ENCODE results near the gene ANKRD44.

ANKRD44 gene

DNA sequence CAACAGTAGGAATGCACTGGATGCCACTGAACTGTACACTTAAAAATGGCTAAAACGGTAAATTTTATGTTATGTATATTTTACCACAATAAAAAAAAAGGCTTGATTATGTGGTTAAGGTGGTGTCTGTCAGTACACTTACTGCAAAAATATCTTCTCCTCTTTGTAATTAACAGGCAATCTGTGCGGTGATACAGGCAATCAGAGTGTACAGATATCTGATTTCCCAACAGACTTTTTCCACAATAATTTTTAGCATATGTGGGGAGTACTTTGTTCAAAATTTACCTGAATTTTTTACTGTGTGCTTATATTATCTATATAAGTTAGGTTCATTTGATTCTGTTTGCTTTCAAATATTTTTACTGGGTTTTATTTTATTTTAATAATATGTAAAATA is 209.1 kb downstream of the ANKRD44 start:
- DNase-seq = no peak

DNA sequence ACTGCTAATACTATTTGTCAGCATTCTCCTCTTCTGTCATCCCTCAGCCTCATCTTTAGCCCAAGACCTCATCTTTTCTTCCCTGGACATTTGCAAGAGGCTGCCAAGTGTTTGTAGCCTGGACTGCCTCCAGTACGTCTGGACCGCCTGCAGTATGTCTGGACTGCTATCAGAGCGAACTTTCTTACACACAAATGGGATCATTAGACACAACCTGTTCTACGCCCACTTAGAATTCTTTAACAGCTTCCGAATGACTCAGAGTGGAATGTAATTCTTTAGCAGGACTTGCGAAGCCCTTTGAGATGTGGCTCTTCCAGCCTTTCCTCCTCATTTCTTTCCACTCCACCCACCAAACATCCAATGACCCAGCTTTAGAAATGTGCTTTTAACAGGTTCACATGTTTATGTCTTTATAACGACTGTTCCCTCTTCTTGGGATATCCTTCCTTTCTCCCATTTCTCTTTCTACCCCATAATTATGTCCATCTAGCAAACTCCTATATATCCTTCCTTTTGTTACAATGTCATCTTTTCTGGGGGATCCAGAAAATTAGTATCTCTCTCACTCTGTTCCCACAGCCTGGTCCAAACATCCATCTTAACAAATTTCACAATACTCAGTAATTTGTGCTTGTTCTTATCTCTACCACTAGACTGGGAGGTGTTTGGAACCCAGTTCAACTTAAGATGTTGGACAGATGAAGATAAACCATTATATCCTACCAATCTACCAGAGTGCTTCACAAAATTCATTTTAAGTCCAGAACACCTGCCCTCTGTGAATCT is 212.8 kb downstream of the ANKRD44 start:
- DNase-seq = no peak

DNA sequence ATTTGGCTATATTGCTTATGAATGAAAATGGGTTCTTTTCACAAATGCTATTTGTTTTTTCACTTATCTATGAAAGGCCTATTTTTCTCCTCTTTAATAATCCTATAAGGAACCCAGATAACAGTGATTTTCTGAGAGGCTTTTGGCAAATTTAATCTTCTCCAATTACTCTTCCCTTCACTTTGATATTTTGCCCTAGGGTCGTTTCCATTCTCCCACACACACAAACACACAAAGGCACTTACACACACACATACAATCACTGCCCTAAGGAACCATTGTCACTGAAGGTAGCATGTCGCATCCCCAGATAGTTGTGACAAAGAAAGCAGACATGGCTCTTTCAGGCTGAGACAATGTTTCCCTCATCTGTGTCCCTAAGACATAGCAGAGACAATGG is 213.9 kb downstream of the ANKRD44 start:
- DNase-seq = no peak

DNA sequence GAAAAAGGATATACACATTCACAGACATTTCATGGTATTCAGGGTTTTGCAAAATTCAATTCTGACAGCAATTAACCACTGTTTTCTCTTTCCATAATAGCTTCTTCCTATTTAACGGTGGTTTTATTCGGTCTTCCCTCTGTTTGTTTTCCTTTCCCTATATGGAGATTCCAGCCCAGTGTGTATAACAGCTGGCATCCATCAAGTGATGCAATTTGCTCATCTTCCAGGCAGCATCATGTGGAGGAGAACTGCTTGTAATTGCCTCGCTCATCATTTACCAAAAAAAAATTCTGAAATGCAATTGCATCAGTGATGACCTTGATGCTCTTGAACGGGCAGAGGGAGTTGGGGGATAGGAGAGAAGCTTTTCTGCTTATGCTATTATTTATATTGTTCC is 218.1 kb downstream of the ANKRD44 start:
- no peak for DNase-seq

DNA sequence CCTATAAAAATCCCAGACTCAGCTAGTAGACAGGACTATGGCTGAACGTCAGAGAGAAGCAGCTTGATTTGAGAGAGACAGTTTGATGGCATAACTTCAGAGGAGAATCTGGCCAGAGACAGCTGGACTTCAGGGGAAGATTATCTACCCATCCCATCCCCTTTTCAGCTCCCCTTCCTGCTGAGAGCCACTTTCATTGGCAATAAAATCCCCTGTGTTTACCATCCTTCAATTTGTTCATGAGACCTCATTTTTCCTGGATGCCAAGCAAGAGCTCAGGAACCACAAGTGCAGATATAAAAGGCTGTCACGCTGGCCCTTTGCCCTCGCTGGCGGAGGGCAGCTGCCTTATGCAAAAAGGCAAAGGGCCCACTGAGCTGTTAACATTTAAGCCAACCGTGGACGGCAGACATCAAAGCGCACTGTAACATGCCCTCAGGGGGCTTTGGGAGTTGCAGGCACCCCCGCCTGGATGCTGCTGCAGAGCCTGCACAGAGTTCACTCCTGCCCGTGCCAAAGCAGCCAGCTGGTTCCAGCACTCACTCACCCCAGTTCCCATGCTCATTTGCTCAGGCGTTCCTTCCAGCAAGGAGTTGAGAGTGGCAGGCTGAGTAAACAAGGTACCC is 219.7 kb downstream of the ANKRD44 start:
- no peak for DNase-seq

DNA sequence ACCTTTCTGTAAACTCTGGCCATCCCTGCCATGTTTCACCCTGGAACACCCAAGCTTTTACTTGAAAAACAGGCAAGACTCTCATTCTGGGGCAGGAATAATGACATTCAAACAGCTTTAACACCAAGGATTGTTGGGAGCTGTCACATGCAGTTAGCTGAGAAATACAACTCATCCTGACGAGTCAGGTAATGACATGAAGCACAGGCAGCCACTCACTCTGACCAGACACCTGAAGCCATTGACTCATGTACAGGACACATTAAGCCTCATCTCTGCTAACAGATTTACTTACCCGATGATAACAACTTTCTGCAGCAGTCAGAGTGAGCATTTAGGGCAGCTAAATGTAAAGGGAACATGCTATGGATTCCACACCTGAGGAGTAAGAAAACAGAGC is 220.9 kb downstream of the ANKRD44 start:
- DNase-seq = no peak

DNA sequence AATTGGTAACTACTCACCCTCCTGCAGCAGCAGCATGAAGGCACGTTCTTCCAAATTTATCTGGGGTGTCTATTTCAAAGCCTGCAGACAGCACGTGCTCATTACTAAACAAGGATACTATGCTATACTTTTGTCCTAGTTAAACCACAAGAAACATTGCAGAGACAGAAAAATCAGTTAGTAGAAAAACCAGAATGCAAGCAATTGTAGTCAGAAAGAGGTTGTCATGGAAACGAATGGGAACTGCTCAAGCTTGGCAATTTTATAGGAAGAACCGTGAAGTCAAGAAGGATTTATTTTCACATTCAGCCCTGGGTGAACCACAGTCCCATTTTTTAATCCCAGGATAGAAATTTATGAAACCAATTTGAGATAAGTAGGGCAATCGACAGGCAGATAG is 221.9 kb downstream of the ANKRD44 start:
- no peak for DNase-seq

DNA sequence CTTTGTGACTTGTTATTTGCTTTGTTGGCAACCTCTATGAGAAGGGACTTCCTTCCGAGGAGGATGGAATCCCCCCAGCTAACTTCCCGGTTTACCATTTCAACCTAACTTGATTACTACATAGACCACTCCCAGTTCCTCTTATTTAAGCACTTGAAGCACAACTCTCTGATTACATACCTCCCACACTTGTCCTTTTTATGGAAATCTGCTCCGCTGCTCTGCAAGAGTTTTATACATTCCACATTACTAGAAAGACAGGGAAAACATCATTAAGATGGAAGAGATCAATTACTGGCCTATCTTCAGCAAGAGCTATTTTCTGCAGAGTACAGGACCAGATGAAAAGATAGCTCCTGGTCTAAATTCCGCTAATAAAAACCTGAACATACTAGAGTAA is 224.1 kb downstream of the ANKRD44 start:
- DNase-seq = no peak

DNA sequence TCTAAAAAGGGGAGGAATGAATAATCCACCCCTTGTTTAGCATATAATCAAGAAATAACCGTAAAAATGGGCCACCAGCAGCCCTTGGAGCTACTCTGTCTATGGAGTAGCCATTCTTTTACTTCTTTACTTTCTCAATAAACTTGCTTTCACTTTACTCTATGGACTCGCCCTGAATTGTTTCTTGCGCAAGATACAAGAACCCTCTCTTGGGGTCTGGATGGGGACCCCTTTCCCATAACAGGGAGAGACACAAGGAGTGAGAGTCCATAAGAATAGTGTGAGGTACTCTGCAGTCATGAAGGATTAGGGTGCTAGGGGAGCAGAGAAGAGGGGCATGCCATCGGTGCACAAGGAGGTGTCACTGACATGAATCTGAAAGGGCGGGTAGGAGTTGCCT is 224.9 kb downstream of the ANKRD44 start:
- no peak for DNase-seq

DNA sequence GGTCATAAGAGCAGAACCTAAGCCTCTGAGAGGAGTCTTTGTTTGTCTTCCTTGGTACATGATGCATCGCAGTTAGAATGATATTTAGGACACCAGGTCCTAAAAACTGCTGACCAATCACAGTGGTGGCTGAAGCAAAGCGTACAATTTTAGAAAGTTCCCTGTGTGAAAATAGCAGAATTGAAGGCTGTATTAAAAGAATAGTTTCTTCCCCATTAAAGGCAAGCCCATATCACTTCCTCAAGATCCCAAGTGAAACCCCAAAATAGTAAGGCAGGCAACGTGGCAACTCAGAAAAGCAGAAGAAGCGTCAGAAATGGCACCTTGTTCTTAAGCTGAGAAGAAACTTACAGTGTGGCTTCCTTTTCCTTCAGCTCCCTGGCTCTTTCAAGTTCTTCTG is 229.3 kb downstream of the ANKRD44 start:
- DNase-seq = no peak

DNA sequence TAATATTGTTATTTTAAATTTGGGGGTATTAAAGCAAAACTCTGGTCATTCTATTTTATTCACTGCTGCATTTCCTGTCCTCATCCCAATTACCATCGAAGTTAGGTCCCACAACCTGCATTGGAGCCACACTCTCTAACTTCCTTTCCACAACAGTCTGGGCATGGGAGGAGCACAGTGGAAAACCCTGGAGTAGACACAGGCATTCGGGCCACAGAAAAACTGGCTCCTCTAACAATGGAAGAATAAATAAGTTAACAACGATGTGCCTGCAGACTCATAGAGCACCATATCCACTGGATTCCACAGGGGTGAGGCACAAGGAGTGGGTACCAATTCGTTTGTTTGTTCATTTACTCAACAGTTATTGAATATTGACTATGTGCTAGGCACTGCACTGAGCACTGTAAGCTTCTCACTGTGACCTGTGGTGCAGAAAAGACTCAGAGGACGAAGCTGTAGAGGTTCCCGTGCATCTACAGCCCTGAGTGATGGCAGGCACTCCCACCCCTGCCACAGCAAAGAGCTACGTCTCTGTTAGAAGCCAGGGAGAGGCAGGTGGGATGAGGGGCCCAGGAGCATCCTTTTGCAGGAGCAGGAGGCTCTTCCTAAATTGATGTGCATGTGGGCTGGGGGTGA is 229.9 kb downstream of the ANKRD44 start:
- no peak for DNase-seq

DNA sequence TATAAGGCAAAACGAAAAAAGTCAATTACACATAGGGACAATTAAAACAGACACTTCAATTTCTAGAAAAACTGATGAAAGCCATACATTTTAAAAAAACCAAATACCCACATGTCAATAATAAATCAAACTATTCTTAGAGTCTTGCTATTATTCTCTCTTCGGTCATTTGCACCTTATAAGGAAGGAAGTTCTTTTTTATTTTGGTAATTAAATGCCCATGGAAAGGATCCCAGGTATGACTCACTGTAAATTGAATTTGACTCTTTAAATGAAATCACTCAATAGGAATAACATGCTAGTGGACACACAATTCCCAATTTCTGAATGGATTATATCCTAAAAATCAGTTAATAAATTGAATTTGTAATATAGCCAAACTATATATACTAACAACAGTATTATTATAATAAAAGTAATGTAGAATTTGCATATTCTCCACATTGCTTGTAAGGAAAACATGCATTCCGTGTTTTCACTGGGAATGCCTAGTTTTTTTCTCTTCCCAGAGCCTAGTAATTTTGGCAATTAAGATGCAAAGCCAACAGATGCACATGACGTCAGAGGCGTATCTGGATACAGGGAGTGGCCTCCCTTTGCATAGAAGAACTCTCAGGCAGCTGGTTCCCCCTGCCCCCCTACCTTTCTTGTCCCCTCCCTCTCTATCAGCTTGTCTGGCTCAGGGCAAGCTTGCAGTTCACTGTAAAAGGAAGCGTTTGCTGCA is 230.6 kb downstream of the ANKRD44 start:
- DNase-seq = no peak

DNA sequence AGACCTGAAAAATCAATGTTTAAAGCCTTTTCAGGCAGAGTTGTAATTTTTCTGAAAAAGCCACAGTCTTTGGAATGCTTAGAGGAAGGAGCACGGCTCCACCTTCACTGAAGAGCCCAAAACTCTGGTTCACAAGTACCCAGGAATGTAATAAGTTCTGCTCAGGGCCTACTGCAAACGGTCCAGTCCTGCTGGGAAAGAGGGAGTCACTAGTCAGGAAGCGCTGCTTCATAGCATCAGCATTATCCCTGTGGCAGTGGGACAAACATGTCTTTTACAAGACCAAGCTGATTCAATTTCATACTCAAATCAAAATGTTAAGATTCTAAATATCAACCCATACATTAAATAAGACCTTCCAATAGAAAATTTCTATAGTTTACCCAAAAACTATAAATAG is 231.2 kb downstream of the ANKRD44 start:
- DNase-seq = no peak

DNA sequence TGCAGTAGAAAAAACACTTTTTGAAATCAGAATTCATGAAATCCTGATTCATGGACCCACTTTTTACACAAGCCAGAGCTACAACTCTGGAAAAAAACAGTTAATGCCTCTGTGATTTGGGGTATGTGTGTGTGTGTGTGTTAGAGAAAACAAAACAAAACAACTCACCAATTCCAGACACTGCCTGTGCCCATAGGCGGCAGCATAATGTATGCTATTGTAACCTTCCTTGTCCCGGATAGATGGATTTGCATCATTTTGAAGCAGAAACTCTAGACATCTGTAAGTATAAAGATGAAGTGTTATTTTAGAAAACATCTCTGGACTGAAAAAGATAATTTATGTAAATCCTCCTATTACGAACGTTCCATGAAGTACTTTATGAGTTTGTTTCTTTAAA is 232.0 kb downstream of the ANKRD44 start:
- no peak for DNase-seq

DNA sequence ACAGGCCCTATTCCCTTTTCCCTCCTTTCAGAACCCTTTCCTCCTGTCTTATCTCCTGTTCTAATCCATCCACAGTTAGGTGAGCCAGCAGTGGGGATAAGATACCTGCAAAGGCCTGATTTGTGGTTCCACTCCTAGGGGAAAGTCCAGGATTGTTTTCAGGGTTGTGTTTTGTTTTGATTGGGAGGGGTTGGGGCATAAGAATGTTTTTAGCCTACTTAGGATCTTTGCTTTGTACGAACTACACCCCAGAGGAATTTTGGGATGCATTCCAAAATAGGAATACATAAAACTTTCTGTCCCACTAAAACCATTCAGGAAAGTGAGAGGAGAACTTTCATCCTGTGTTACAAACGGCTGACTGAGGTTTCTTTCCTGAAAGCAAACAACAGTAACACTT is 233.2 kb downstream of the ANKRD44 start:
- no peak for DNase-seq

DNA sequence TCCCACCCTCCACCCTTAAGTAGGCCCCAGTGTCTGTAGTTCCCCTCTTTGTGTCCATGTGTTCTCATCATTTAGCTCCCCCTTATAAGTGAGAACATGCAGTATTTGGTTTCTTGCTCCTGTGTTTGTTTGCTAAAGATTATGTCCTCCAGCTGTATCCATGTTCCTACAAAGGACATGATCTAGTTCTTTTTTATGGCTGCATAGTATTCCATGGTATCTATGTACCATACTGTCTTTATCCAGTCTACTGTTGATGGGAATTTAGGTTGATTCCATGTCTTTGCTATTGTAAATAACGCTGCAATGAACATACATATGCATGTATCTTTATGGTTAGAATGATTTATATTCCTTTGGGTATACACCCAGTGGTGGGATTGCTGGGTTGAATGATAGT is 233.9 kb downstream of the ANKRD44 start:
- DNase-seq = no peak

DNA sequence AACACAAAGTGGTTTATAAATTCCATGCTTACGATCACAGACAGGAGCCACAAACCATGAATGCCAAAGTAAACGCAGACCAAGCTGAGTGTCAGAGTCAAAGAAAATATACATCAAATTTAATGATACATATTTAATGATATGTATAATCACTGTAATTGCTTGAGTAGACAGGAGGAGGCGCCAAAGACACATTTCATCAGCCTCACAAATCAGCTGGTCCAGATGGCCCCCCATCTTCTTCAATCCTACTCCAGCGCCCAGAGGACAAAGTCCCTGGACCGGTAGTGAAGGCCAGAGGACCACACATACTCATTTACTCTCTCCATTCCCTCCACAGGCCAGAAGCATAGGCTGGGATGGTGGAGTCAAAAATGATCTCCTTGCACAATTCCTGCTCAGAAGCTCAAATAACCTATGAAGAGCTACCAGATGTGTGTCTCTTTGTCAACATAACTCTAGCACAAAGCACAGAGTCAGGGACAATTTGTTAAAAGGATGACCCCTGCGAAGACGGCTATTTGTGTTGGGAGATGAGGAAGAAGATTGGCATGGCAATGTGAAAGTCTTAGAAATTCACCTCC is 234.7 kb downstream of the ANKRD44 start:
- no peak for DNase-seq

DNA sequence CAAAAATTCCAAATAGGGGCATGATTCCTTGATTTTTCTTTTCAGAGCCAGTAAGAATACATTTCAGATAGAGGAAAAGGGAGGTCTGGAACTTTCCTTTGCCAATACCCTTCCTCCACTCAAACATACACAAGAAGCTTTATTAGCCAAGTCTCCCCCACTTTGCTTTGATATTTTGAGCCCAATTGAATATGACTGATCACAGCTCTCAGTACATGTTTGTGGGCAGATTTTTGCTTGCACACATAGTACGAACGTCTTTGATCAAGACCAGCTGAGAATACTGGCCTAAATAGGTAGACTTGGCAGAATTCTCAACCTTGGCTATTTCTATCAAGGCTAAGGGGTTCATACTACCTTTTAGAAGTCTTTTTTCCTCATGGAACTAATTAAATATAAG is 235.3 kb downstream of the ANKRD44 start:
- DNase-seq = no peak

DNA sequence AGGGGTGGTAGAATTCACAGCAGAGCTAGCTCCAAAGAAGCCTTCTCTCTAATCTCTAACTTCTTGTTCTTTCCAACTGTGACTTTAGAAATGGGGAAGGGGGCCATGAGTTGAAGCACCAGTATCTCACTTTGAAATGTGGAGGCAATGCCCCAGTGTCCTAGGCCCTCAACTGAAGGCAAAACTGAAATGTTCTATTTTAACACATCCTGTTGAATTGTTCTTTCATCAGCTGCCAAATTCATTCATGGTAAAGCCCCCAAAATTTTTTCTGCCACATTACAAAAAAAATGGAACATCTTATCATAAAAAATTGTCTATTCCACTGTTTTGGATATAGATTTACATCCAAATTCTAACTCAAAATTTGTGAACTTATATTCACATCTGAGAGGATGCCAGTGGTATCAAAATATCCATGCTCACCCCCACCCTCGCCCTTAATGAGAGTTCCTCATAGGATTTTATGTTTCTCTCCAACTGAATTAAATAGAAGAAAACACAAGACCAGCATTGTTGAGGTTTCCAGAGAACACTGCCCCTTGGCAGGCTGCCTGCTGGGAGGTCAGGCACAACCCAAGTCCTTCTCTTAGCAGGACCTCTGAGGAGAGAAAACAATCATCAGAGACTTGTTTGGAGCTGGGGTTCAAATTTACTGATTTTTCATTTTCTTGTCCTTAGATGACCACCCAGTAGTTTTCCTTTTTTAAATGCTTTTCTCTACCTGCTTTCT is 236.7 kb downstream of the ANKRD44 start:
- no peak for DNase-seq

DNA sequence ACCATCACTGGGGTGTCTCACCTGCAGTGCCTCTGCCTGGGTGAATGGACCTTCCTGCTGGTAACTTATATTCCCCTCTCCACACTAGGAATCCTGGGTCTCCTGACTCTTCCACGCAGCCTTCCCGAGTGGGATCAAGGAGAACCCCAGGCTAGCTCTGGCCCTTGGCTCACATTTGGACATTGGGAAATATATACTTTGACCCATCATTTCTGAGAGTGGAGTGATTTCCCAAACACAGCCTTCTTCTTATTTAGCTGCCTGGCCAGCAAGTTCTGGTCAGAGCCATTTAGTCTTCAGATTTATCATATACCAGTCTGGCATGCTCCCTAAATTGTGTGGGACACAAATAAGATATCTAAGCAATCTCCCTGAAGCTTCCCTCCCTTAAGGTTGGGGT is 237.3 kb downstream of the ANKRD44 start:
- DNase-seq = no peak

DNA sequence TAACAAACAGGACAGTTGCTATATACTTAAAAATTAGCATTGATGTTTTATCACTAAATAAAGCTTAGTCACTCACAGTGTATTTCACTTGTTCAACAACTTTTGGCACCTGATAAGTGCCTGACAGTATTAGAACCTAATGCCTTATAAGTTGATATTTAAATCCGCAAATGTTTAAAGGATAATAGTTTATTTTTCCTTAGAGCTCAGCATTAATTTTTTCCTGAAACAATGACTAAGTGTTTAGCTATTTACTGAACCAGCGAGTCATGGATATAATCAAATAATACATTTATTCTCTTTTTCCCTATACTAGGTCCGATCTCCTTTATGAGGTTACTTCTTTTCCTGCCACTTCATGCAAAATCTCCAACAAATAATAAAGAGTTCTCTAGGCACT is 238.0 kb downstream of the ANKRD44 start:
- DNase-seq = no peak

DNA sequence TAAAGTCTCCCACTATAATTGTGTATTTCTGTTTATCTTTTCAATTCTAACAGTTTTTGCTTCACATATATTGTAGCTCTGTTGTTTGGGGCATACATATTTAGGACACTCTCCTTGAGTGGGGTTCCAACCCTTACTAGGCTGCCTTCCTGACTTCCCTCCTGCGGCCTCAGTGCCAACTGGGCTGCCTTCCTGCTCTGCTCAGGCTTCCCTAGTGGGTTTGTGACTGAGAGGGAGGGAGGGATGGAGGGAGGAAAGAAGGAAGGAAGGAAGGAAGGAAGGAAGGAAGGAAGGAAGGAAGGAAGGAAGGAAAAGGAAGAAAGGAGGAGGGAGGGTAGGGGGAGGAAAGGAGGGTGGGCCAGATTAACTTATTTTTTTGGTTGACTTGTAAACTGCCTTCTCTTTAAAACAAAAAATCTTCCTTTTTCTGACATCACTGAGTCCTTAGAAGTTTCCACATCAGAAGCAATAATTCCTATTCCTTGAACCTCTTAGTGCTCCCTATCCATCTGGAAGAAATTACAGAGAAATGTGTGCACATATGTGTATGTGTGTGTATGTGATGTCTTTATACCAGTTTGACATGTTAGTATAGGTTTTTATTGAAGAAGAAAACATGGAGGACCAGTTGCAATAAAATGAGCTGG is 238.7 kb downstream of the ANKRD44 start:
- DNase-seq = no peak
